ENCODE measurements around the gene CNTN1. TPM values are rescaled to one million over a fixed set of nuclear protein-coding genes. Genes with fewer than 3 reads are reported as not detected.
"Not testable (repeated sequence)": the region's sequence is repeated elsewhere in the genome, so short reads cannot be mapped to it uniquely, and the experiment has no call there.

The CNTN1 gene
- total RNA-seq, 1 donor from 2014 or later: not detected

DNA sequence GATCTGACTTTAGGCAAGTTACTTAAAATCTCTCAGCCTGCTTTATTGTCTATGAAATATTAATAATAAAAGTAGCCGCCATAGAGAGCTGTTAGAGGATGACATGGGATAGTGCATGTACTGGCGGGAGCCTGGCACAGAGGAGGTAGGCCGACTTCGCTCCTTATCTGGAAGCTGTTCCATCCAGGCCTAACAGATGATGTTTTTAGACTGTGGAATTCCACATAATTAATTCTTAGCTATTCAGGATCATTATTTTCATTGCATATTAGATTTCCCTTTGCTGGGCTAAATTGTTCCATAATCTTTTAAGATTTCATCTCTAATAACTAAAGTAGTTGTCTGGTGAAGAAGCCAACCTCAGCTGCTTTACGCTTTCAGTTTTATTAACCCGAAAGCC lies 30.8 kb downstream of the CNTN1 start:
- H3K4me3 Mint-ChIP-seq: no peak overlapping the region
- no peak for DNase-seq
- H3K36me3 Mint-ChIP-seq (ENCODE audit: low read depth): no peaks in the 10 kb centered on the region
- intact Hi-C loops (cut with micrococcal nuclease): no loop called here
- no peaks in the 10 kb centered on the region for H3K27me3 Mint-ChIP-seq
- H3K9me3 Mint-ChIP-seq: no peaks in the 10 kb centered on the region
- no peaks in the 10 kb centered on the region for H3K4me1 Mint-ChIP-seq
- H3K27ac Mint-ChIP-seq: no peak overlapping the region

DNA sequence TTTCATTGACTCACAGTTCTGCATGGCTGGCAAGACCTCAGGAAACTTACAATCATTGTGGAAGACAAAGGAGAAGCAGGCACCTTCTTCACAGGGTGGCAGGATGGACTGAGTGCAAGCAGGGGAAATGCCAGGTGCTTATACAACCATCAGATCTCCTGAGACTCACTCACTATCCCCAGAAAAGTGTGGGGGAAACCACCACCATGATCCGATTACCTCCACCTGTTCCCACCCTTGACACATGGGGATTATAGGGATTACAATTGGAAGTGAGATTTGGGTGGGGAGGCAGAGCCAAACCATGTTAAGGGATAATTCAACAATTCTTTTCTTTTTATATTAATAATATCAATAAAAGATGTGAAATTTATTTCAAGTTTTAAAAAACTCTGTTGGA lies 34.1 kb downstream of the CNTN1 start:
- no peaks in the 10 kb centered on the region for H3K27me3 Mint-ChIP-seq
- no peak overlapping the region for H3K4me3 Mint-ChIP-seq
- no peak for DNase-seq
- H3K36me3 Mint-ChIP-seq (ENCODE audit: low read depth): no peaks in the 10 kb centered on the region
- H3K27ac Mint-ChIP-seq: no peak overlapping the region
- intact Hi-C loops (cut with micrococcal nuclease): no loop called here
- H3K4me1 Mint-ChIP-seq: no peaks in the 10 kb centered on the region
- H3K9me3 Mint-ChIP-seq: no peaks in the 10 kb centered on the region

DNA sequence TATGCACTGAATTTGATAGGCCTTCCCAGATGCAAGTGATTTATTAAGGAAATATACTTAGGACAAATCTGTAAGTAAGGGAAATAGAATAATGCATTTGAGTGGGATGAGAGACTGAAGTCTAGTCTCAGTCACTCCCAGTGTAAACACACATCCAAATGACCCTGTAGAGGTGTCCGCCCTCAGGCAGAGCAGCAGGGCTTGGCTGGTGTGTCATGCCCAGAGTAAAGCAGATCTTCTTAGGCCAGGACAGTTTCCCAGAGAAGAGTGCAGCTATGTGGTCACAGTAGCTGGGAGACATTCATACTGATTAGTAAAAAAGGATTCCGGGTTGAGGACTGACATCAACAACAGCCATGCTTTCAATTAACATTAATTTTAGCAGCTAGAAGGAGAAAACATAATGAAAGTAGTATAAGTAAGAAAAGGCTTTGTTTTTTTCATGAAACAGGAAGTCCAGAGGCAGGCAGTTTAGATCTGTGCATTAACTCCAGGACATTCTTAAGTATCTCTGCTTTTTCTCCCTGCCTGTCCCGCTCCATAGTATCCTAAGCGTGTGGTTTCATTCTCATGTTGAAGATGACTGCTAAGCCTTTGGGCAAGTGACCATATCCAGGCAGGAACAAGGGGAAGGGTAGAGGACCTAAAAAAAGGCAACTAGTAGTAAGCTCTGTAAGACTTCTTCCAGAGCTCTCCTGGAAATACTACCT lies 35.7 kb downstream of the CNTN1 start:
- Mint-ChIP-seq H3K9me3 (no peaks in the 10 kb centered on the region), H3K36me3 (ENCODE audit: low read depth) (no peaks in the 10 kb centered on the region), H3K4me1 (no peaks in the 10 kb centered on the region), H3K4me3 (no peak overlapping the region), H3K27ac (no peak overlapping the region), H3K27me3 (no peaks in the 10 kb centered on the region)
- intact Hi-C loops (cut with micrococcal nuclease): no loop called here
- no peak for DNase-seq

DNA sequence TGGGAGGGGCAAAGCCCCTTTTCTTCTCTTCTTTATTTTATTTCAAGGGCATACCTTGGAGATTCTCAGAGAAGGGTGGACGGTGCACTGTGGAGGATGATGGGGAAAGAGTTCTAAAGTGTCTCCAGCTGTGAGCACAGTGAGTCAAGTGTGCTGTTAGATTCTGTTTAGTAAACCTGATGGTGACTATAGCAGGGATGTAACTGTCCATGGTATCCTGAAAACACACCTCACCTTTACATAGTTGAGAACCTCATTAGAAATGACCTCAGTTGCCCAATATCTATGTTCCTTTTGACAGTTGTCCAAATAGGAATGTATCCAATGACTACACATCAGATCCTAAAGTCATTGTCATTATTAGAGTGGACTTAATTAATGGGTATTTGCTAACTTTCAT lies 38.0 kb downstream of the CNTN1 start:
- intact Hi-C loops (cut with micrococcal nuclease): no loop called here

DNA sequence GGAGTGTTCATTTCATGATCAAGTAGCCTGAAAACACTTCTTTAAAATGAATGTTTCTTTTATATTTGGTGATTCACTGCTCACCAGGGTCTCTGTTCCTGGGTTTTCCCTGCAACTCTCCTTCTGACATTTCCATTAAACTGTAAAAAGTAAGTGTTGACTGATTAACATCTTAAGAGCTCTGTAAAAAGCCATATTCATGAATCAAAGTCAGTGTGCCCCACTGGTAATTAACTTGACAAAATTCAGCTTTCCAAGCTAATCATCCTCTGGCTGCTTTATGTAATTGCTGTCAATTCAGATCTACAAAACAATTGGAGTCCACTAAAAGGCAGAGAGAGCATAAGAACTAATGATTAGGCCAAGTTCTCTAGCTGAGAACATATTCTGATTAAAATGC lies 41.6 kb downstream of the CNTN1 start:
- DNase-seq: no peak
- H3K27ac Mint-ChIP-seq: no peak overlapping the region
- intact Hi-C loops (cut with micrococcal nuclease): no loop called here
- H3K27me3 Mint-ChIP-seq: no peaks in the 10 kb centered on the region
- H3K9me3 Mint-ChIP-seq: no peaks in the 10 kb centered on the region
- no peak overlapping the region for H3K4me3 Mint-ChIP-seq
- H3K36me3 Mint-ChIP-seq (ENCODE audit: low read depth): no peaks in the 10 kb centered on the region
- no peaks in the 10 kb centered on the region for H3K4me1 Mint-ChIP-seq

More for the DNA sequence above, 38.0 kb downstream of the CNTN1 start:
- Mint-ChIP-seq H3K27ac (no peak overlapping the region), H3K4me3 (no peak overlapping the region), H3K9me3 (no peaks in the 10 kb centered on the region), H3K27me3 (no peaks in the 10 kb centered on the region), H3K4me1 (no peaks in the 10 kb centered on the region), H3K36me3 (ENCODE audit: low read depth) (no peaks in the 10 kb centered on the region)
- no peak for DNase-seq

DNA sequence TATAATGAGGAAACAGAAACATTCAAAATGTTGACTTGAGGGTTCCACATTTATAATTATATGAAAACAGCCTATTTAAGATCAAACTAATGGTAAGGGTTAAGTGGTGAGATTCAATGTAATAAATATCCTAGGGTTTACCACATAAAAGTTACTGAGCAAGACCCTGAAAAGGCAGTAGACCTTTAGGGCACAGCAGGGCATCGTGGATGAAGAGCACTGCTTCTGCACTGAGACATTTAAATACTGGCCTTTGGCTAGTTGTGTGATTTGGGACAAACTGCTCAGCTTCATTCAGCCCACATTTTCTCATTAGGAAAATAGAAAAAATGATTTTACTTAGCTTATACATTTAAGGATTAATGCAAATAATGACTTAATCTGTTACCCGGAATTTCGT lies 42.0 kb downstream of the CNTN1 start:
- no peak overlapping the region for H3K4me3 Mint-ChIP-seq
- no peaks in the 10 kb centered on the region for H3K36me3 Mint-ChIP-seq (ENCODE audit: low read depth)
- intact Hi-C loops (cut with micrococcal nuclease): no loop called here
- no peaks in the 10 kb centered on the region for H3K27me3 Mint-ChIP-seq
- H3K9me3 Mint-ChIP-seq: no peaks in the 10 kb centered on the region
- no peak for DNase-seq
- no peak overlapping the region for H3K27ac Mint-ChIP-seq
- H3K4me1 Mint-ChIP-seq: no peaks in the 10 kb centered on the region

DNA sequence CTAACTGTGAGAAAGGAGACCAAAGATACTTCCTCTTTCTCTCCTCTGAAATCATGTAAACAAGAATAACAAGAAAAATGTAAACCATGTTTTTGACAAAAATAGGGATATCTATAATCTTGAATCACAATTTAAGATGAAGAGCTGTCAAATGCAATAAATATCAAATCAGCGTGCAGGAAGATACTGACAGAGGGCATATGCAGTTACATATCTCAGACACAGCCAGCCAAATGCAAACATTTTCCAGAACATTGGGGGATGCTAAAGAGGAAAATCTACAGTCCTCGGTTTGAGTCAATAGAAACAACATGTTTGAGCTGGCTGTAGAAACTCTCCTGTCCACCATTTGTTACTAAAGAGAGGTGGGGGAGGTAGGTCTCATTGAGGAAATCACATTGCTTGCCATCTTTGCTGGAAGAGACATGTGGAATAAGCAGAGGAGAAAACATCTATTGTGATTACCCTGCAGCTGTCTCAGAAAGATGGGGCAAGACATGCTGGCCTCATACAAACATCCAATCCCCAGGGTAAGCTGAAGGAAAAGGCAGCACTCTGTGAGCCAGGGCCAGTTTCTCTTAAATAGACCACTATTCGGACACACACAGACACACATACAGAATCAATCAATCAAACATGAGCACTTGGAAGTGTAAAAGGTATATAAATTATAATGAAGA lies 43.5 kb downstream of the CNTN1 start:
- H3K36me3 Mint-ChIP-seq (ENCODE audit: low read depth): no peaks in the 10 kb centered on the region
- DNase-seq: no peak
- H3K4me3 Mint-ChIP-seq: no peak overlapping the region
- H3K27ac Mint-ChIP-seq: no peak overlapping the region
- no peaks in the 10 kb centered on the region for H3K9me3 Mint-ChIP-seq
- H3K27me3 Mint-ChIP-seq: no peaks in the 10 kb centered on the region
- intact Hi-C loops (cut with micrococcal nuclease): no loop called here
- H3K4me1 Mint-ChIP-seq: no peaks in the 10 kb centered on the region

DNA sequence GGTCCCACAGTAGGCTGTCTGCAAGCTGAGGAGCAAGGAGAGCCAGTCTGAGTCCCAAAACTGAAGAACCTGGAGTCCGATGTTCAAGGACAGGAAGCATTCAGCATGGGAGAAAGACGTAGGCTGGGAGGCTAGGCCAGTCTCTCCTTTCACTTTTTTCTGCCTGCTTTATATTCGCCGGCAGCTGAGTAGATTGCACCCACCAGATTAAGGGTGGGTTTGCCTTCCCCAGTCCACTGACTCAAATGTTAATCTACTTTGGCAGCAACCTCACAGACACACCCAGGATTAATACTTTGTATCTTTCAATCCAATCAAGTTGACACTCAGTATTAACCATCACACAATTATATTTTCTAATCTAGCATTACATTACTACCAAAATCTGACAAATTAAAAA lies 45.2 kb downstream of the CNTN1 start:
- H3K4me1 Mint-ChIP-seq; intact Hi-C loops (cut with micrococcal nuclease); H3K36me3 Mint-ChIP-seq (ENCODE audit: low read depth); DNase-seq; H3K27ac Mint-ChIP-seq; H3K4me3 Mint-ChIP-seq; H3K9me3 Mint-ChIP-seq; H3K27me3 Mint-ChIP-seq: not testable (repeated sequence)

DNA sequence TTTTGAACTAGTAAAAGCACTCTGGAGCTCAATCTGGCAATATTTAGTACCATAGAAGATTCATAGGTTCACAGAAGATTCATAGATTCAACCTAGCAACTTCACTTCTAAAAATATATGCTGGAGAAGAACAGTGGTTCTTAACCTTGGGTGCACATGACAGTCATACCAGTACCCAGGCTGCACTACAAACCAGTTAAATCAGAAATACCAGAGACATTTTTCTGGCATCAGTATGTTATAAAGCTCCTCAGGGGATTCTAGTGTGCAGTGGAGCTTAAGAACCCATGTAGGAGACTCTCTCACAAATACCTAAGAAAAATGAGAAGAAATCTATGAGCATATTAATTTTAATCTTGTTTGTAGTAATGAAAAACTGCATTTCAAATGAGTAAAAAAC lies 46.6 kb downstream of the CNTN1 start:
- intact Hi-C loops (cut with micrococcal nuclease): no loop called here
- Mint-ChIP-seq H3K4me3 (no peak overlapping the region), H3K27me3 (no peaks in the 10 kb centered on the region), H3K4me1 (no peaks in the 10 kb centered on the region), H3K27ac (no peak overlapping the region), H3K9me3 (peaks cover 3% of the 10 kb centered on the region), H3K36me3 (ENCODE audit: low read depth) (no peaks in the 10 kb centered on the region)
- no peak for DNase-seq

DNA sequence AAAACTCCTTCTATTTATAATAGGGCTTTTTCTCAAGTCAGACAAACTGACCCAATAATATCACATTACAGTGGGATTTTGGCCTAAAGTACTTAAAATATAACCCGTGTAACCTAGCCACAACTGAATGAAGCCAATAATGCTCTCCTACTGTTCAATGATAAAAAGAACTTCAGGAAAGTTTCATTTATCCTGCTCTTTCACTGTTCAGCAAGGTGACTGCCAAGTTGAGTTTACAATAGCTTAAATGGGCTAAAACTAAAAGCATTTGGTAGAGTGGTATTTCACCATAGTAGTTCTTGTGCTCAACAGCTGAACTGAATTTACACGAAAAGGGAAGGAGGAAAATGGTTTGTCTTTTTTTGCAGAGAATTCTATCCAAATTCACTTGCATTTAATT lies 49.8 kb downstream of the CNTN1 start:
- Mint-ChIP-seq H3K27me3 (no peaks in the 10 kb centered on the region), H3K27ac (no peak overlapping the region), H3K4me3 (no peak overlapping the region), H3K9me3 (peaks cover 5% of the 10 kb centered on the region), H3K36me3 (ENCODE audit: low read depth) (no peaks in the 10 kb centered on the region), H3K4me1 (no peaks in the 10 kb centered on the region)
- no peak for DNase-seq
- intact Hi-C loops (cut with micrococcal nuclease): no loop called here

DNA sequence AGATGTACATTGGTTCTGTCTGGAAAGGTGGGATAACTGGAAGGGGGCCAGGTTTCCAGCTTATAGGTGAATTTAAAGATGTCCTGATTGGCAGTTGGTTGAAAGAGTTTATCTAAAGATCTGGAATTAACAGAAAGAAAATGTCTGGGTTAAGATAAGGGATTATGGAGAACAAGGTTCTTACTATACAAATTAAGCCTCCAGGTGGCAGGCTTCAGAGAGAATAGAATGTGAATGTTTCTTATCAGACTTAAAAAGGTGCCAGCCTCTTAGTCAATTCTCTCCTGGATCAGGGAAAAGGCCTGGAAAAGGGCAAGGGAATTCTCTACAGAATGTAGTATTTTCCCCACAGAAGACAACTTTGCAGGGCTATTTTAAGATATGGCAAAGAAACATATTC lies 53.1 kb downstream of the CNTN1 start:
- H3K4me1 Mint-ChIP-seq: no peaks in the 10 kb centered on the region
- H3K9me3 Mint-ChIP-seq: peaks cover 5% of the 10 kb centered on the region
- no peaks in the 10 kb centered on the region for H3K36me3 Mint-ChIP-seq (ENCODE audit: low read depth)
- H3K4me3 Mint-ChIP-seq: no peak overlapping the region
- intact Hi-C loops (cut with micrococcal nuclease): no loop called here
- no peak for DNase-seq
- no peaks in the 10 kb centered on the region for H3K27me3 Mint-ChIP-seq
- no peak overlapping the region for H3K27ac Mint-ChIP-seq

DNA sequence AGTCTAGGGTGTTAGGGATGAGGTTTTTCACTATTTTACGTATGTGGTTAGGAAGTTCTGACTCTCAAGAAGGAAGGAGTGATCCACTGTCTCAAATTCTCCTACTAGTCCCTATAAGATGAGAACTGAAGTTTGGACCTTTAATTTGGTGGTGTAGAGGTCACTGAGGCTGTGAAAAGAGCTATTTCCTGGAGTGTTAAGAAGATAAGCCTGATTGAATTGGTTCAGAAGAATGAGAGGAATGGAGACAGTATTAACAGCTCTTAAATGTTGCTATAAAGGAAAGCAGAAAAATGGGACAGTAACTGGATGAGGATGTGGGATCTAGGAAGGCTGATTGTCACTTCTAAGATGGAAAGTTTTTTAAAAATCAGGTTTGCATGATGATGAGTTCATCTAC lies 57.6 kb downstream of the CNTN1 start:
- Mint-ChIP-seq H3K36me3 (ENCODE audit: low read depth) (no peaks in the 10 kb centered on the region), H3K4me3 (no peak overlapping the region), H3K27me3 (no peaks in the 10 kb centered on the region), H3K27ac (no peak overlapping the region), H3K4me1 (no peaks in the 10 kb centered on the region), H3K9me3 (no peaks in the 10 kb centered on the region)
- no peak for DNase-seq
- intact Hi-C loops (cut with micrococcal nuclease): no loop called here

DNA sequence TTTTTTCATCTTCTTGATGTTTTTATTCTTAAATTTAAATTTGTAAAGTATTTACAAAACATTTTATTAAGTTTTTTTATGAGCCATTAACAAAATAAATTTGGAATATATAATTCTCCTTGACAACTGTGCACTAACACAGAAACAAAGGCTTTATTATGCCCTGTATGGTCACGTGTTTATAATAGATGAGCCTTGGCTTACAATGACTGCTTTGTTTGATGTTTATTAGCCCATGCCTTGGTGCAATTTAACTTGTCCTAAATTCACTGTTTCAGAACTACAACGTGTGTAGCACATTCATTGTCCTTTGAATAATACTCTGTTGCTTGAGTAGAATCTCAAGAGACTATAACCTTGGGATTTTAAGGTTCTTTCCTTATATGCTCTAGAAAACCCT lies 59.8 kb downstream of the CNTN1 start:
- Mint-ChIP-seq H3K27me3 (no peaks in the 10 kb centered on the region), H3K9me3 (no peaks in the 10 kb centered on the region), H3K36me3 (ENCODE audit: low read depth) (no peaks in the 10 kb centered on the region), H3K27ac (no peak overlapping the region), H3K4me3 (no peak overlapping the region), H3K4me1 (no peaks in the 10 kb centered on the region)
- no peak for DNase-seq
- intact Hi-C loops (cut with micrococcal nuclease): no loop called here

DNA sequence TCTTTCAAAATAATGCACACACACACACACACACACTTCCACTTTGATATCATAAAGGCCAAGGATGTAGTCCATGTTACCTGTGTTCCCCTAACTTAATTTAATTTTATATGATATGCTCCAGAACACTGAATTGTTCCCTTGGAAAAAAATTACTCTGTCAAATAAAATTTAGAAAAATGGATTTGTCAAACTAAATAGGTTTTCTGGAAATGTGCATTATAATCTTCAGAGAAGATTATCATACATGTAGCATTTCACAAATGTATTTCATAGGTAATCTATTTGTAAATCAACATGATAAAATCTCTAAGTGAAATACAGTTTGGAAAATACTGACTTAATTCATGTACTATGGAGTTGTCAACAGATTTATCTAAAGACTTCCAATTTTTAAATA lies 68.6 kb downstream of the CNTN1 start:
- intact Hi-C loops (cut with micrococcal nuclease): no loop called here
- Mint-ChIP-seq H3K27me3 (no peaks in the 10 kb centered on the region), H3K4me3 (no peak overlapping the region), H3K36me3 (ENCODE audit: low read depth) (no peaks in the 10 kb centered on the region), H3K4me1 (no peaks in the 10 kb centered on the region), H3K9me3 (no peaks in the 10 kb centered on the region), H3K27ac (no peak overlapping the region)
- DNase-seq: no peak

DNA sequence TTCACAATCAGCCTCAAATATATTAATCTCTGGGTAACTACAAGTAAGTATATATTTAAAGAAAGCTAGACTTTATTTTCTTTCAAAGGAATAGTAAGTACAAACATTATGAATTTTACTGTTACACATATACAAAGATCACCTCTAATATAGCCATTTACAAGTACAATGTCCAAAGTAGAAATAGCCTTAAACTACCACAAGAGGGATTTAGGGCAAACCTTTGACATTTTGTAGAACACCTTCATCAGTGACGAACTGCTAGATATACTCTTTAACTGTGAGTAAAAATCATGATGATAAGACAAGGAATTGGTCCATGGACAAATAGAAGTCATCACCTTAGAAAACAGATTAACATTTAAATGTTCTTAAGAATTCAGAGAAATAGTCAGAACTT lies 69.8 kb downstream of the CNTN1 start:
- Mint-ChIP-seq H3K27me3 (no peaks in the 10 kb centered on the region), H3K4me3 (no peak overlapping the region), H3K9me3 (no peaks in the 10 kb centered on the region), H3K36me3 (ENCODE audit: low read depth) (no peaks in the 10 kb centered on the region), H3K4me1 (no peaks in the 10 kb centered on the region), H3K27ac (no peak overlapping the region)
- intact Hi-C loops (cut with micrococcal nuclease): no loop called here
- no peak for DNase-seq
